GM19452 (cell line): Measurements from ENCODE around the gene CCDC183.
A peak's percentile ranks its signal among the peaks of the same experiment; 100 is the strongest.
"Not testable (repeated sequence)": the region's sequence is repeated elsewhere in the genome, so short reads cannot be mapped to it uniquely, and the experiment has no call there.

Source experiments
- ATAC-seq: cut with Tn5 transposase; IDR thresholded peaks from one replicate; pipeline ENCODE4 v1.9.1; 2021; ENCODE audit not compliant: unreplicated experiment

Gene CCDC183

DNA sequence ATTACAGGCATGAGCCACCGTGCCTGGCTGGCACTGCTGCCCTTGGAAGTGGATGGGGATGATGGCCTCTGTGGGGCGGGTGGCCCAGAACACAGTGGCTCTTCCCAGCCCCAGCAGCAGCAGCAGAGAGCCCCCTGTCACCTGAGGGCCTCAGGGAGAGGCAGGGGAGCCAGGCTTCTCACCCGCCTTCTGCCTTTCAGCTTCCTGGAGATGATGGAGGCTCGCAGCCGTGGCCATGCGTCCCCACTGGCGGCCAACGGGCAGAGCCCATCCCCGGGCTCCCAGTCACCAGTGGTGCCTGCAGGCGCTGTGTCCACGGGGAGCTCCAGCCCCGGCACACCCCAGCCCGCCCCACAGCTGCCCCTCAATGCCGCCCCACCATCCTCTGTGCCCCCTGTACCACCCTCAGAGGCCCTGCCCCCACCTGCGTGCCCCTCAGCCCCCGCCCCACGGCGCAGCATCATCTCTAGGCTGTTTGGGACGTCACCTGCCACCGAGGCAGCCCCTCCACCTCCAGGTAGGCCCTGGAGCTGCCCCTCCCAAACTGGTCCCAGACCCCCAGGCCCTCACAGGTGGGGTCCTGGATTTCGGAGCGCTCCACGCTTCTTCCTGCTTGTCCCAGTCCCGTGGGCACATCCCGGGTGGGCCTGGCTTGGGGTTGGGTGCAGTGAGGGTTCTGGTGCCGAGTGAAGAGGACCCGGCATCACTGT, 41.2 kb downstream of the CCDC183 start:
- ATAC-seq = no peak

DNA sequence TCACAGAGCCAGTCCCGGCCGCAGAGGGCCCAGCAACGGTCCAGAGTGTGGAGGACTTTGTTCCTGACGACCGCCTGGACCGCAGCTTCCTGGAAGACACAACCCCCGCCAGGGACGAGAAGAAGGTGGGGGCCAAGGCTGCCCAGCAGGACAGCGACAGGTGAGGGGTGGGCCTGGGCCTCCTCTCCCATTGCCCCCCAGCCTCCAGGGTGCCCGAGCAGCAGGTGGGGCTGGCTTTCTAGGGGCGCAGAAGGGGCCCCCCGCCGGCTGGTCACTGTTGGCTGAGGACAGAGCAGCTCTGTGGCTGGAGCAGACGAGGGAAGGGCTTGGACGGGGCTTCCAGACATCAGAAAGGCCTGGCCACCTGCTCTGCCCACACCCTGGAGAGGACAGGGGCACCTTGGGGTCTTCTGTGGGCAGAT, 41.7 kb downstream of the CCDC183 start:
- not testable (repeated sequence) for ATAC-seq

DNA sequence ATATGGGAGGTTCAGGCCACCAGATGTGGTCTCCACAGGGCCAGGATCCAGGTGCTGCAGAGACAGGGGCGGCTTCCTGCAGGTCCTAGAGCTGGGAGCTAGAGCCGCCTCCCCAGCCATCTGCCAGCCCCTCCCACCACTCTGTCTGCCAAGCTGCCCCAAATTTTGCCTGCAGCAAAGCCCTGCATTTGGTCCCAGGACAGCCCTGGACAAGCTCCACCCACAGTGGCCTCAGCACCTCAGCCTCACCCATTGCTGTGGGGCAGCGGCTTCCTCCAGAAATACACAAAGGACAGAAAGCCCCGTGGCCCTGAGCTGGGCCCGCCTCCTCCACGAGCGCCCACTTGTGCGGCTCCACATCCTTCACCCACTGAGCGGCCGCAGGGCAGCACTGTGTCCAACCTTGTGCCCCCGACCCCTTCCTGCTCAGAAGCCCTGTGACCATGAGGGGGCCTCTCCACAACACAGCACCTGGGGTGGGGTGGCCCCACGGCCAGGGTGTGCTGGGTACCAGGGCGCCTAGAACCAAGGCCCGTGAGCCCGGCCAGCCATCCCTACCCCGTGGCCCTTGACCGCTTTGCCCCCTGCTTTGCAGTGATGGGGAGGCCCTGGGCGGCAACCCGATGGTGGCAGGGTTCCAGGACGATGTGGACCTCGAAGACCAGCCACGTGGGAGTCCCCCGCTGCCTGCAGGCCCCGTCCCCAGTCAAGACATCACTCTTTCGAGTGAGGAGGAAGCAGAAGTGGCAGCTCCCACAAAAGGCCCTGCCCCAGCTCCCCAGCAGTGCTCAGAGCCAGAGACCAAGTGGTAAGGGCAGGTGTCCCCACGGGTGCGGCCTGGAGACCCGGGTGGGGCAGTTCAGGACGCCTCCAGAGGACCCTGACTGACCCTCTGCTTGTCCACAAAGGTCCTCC, 42.4 kb downstream of the CCDC183 start:
- ATAC-seq = no peak

GRCh38 chr9:136839229-136840139, 43.3 kb downstream of the CCDC183 start:
- ATAC-seq = no peak

GRCh38 chr9:136840140-136840876, 44.2 kb downstream of the CCDC183 start:
- ATAC-seq = no peak

DNA sequence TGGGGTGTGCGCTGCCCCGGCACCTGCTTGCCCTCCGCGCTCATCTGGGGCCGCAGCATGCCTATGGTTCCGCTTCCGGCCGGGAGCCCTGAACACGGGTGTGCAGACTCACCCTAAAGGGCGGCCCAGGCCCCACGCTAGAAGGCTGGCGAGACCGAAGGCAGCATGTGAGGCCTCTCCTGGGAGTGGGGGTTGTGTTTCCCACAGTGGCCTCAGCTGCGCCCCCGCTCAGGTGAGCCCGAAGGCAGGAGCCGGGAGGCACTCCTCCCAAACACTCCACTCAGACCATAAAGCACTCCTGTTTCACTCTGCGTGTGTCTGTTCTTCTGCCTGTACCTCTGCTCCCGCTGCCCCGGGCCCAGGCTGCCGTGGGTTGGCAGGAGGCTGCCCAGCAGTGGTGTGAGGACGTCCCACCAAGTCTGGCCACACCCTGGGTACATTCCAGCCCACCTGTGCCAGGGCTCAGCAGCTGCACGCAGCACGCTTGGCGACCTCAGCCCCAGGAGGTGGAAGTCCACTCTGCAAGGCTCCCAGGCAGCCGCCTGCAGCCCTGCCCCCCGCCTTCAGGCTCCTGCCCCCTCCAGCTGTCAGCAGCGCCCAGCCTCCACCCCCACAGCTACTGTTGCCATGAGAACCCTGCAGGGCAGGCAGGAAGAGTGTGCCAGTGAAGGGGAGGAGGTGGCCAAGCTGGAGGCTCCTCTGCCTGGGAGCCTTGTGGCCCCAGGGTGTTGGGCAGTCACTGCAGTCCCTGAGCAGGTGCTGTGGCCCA, 44.9 kb downstream of the CCDC183 start:
- no peak for ATAC-seq

GRCh38 chr9:136841646-136842379, 45.7 kb downstream of the CCDC183 start:
- not testable (repeated sequence) for ATAC-seq

- ATAC-seq = peak; percentile 68
These were observed 46.3 kb downstream of the CCDC183 start, which contains the start of gene AJM1 for GRCh38 chr9:136842380-136842948. TSS of gene AJM1 (plus strand) at chr9:136842478. CDS start at chr9:136844415, 1,937 bp downstream.

GRCh38 chr9:136843159-136843800, 47.1 kb downstream of the CCDC183 start:
- ATAC-seq = not testable (repeated sequence)

DNA sequence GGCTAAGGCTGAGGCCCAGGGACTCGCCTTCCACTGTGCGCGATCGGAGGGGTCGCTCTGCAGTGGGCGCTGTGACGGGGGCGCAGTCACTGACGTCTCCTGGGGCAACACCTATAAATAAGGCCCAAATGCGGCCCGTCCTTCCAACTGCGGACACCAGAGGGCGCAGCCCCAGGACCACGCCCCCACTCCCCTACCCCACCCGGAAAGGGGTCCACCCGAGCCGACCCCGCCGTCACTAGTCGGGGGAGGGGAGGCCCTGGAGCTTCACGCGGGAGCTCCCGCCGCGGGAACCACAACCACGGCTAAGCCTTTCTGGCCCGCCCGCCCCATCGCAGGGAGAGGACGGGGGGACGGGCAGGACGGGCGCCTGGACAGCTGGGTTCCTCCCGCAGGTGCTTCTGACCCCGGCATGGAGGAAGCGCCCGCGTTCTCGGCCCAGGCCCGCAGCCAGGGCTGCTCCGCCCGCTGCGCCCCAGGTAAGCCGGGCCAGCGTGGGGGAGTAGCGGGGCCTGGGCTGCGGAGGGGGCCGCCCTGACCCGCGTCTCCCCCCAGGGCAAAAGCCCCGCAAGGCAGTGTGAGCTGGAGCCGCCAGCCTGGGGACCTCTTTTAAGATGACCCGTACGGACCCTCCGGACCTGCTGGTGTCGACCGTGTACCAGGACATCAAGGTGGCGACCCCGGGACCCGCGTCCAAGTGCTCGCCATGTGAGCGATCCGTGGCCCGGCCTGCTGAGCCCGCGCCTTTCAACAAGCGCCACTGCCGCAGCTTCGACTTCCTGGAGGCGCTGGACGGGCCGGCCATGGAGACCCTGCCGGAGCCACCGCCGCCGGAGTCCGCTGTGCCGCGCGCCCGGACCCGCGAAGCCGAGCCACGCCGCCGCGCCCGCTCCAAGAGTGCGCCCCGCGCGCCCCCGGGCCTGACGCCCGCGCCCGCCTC, 47.9 kb downstream of the CCDC183 start:
- ATAC-seq = not testable (repeated sequence)

GRCh38 chr9:136844761-136845464, 48.8 kb downstream of the CCDC183 start:
- ATAC-seq = no peak

DNA sequence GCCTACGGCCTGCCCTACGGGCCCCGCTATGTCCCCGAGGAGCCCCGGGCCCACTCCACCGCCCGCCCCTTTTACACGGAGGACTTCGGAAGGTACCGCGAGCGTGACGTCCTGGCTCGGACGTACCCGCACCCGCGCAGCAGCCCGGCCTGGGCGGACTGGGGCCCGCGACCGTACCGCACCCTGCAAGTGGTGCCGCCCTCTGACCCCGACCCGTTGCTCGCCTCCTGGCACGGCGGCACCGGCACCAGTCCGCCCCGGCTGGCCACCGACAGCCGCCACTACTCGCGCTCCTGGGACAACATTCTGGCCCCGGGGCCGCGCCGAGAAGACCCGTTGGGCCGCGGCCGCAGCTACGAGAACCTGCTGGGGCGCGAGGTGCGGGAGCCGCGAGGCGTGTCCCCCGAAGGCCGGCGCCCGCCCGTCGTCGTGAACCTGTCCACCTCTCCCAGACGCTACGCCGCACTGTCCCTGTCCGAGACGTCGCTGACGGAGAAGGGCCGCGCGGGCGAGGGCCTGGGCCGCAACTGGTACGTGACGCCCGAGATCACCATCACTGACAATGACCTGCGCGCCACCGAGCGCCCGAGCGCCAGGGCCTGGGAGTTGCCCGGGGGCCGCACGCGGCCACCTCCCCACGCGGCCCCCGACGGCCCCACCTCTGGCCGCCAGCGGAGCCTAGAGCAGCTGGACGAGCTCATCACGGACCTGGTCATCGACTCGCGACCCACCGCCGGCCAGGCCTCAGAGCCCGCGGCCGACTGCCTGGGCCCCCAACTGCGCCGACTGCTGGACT, 49.5 kb downstream of the CCDC183 start:
- ATAC-seq = no peak

- ATAC-seq = no peak
These were observed 50.4 kb downstream of the CCDC183 start for GRCh38 chr9:136846376-136847087.

DNA sequence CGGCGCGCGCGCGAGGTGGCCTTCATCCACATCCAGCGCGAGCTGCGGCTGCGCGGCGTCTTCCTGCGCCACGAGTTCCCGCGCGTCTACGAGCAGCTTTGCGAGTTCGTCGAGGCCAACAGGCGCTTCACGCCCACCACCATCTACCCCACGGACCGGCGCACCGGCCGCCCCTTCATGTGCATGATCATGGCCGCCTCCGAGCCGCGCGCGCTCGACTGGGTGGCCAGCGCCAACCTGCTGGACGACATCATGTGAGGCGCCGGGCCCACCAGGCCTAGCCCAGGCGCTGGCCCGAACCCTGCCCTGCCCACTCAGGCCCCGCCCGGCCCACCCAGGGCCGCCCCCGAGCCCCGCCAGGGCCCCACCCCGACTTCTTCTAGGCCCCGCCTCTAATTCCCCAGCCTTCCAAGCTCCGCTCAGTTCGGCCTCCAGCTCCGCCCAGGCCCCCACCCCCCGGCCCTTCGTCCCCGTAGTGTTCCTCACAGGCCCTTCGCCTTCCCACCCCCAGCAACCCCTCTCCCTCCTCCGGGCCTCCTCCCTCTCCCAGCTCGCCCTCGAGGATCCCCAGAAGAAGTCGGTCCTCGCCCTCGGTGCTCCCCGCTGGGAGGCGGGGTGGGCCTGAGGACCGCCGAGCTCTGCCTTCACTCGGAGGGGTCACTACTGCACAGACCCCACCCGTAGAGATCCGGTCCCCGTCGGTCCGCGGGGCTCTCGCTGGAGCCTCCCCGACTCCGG, 51.1 kb downstream of the CCDC183 start:
- ATAC-seq = no peak
